ENCODE measurements around the gene TEX22.

DNA sequence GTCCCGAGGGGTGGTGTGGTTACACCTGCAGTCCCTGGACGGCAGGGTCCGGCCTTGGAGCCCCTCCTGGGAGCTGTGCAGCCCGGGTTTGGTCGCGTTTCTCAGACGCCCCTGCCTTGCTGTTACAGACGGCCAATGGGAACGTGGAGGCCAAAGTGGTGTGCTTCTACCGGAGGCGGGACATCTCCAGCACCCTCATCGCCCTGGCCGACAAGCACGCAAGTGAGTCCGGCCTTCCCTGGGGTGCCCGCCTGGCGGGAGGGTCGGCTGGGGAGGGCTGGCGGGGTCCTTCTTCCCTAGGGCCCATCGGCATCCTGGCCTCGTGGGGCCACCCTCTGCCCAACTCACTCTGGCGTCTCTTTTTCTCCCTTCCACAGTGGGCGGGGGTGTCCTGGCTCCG, 47.0 kb downstream of the TEX22 start:
- TF ChIP-seq, protein P1, sequence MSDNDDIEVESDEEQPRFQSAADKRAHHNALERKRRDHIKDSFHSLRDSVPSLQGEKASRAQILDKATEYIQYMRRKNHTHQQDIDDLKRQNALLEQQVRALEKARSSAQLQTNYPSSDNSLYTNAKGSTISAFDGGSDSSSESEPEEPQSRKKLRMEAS (IDR thresholded peaks at IDR 0.05), result no peak
- no peak for TF ChIP-seq RAD21 (IDR thresholded peaks at IDR 0.05; ENCODE audit: low read depth)
- no peak for TF ChIP-seq ZBTB7A (IDR thresholded peaks at IDR 0.05; ENCODE audit: low read depth)
